ENCODE measurements around the gene OSBPL9. TPM values are rescaled to one million over a fixed set of nuclear protein-coding genes. Genes with fewer than 3 reads are reported as not detected.

Gene OSBPL9
- total RNA-seq, 1 experiment from 2014 or later = 188 TPM

DNA sequence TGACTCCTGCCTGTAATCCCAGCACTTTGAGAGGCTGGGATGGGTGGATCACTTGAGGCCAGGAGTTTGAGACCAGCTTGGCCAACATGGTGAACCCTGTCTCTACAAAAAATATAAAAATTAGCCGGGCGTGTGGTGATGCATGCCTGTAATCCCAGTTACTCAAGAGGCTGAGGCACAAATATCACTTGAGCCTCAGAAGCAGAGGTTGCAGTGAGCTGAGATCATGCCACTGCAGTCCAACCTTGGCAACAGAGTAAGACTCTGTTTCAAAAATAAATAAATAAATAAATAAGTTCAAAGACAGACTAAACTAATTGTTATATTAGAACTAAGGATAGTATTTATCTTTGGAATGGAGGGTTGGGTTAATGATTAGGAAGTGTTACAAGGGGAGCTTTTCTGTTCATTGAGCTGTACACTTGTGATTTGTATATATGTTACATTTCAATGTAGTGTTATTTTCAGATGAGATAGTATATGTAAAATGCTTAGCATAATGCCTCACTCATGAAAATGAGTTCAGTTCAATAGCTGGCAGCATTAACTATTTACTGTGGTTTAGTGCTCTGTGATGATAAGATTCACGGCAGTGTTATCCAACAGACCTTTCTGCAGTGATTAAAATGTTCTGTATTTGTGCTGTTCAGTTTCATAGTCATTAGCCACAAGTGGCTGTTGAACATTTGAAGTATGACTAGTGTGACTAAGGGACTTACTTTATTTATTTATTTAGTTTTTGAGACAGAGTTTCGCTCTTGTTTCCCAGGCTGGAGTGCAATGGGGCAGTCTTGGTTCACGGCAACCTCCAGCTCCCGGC lies 47.7 kb downstream of the OSBPL9 start:
- H3K27me3 ChIP-seq (ENCODE audit: insufficient read depth, low read depth) = no peaks in the 10 kb centered on the region
- no peaks in the 10 kb centered on the region; the same call in none of the 2 replicates for H4K20me1 ChIP-seq (ENCODE audit: insufficient read depth)
- H3K36me3 ChIP-seq (ENCODE audit: low read depth) = 0 out of 2 replicates have a peak, but pooled peaks cover 11% of the 10 kb centered on the region
- BruUV-seq (replicated peaks) = no TSS peak
- H2AFZ ChIP-seq = no peak overlapping the region
- H3F3A ChIP-seq (ENCODE audit: insufficient read depth, low read depth) = peaks cover 32% of the 10 kb centered on the region
- TF ChIP-seq EZH2 (IDR thresholded peaks at IDR 0.05; ENCODE audit: low read depth) = no peak
- TF ChIP-seq, protein P1, sequence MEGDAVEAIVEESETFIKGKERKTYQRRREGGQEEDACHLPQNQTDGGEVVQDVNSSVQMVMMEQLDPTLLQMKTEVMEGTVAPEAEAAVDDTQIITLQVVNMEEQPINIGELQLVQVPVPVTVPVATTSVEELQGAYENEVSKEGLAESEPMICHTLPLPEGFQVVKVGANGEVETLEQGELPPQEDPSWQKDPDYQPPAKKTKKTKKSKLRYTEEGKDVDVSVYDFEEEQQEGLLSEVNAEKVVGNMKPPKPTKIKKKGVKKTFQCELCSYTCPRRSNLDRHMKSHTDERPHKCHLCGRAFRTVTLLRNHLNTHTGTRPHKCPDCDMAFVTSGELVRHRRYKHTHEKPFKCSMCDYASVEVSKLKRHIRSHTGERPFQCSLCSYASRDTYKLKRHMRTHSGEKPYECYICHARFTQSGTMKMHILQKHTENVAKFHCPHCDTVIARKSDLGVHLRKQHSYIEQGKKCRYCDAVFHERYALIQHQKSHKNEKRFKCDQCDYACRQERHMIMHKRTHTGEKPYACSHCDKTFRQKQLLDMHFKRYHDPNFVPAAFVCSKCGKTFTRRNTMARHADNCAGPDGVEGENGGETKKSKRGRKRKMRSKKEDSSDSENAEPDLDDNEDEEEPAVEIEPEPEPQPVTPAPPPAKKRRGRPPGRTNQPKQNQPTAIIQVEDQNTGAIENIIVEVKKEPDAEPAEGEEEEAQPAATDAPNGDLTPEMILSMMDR (conservative IDR thresholded peaks at IDR 0.05) = no peak
- H3K9me2 ChIP-seq (ENCODE audit: insufficient read depth) = no peaks in the 10 kb centered on the region
- no peaks in the 10 kb centered on the region for H3K9me3 ChIP-seq (ENCODE audit: insufficient read depth, low read depth)
- peaks cover 90% of the 10 kb centered on the region for H3K79me2 ChIP-seq (ENCODE audit: low read depth)
- no peak for DNase-seq
- intact Hi-C loops (cut with micrococcal nuclease; ENCODE audit: unreplicated experiment) = loop anchor here (5.0 kb wide), 2 partner anchors 42 to 63 kb away; no protein-coding TSS in a partner anchor
- ChIA-PET CTCF (no interaction called here), POLR2A (ENCODE audit: unreplicated experiment) (no interaction called here)
- H3K4me3 ChIP-seq = no peak overlapping the region
- no peak overlapping the region for H3K27ac ChIP-seq
- H3K4me1 ChIP-seq (replicated peaks; ENCODE audit: insufficient read depth) = peaks cover 25% of the 10 kb centered on the region
- no peak overlapping the region for H3K4me2 ChIP-seq

DNA sequence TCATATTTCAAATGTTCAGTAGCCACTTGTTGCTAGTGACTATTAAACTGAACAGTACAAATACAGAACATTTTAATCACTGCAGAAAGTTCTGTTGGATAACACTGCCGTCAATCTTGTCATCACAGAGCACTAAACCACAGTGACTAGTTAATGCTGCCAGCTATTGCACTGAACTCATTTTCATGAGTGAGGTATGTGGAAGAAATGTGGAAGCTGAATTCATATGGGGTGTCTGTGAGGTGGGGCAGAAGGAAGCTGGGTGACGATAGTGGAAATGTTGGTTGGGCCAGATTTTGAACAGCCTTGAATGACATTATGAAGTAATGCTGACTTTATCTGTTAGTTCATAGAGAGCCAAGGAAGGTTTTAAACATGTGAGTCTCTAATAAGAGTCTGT lies 49.6 kb downstream of the OSBPL9 start:
- peaks cover 24% of the 10 kb centered on the region; the same call in 1 of the 2 replicates for H3K36me3 ChIP-seq (ENCODE audit: low read depth)
- H3K4me3 ChIP-seq = no peak overlapping the region
- TF ChIP-seq, protein P1 (conservative IDR thresholded peaks at IDR 0.05) = no peak
- TF ChIP-seq EZH2 (IDR thresholded peaks at IDR 0.05; ENCODE audit: low read depth) = no peak
- H3F3A ChIP-seq (ENCODE audit: insufficient read depth, low read depth) = peaks cover 25% of the 10 kb centered on the region
- peaks cover 15% of the 10 kb centered on the region for H3K4me1 ChIP-seq (replicated peaks; ENCODE audit: insufficient read depth)
- POLR2A ChIA-PET (ENCODE audit: unreplicated experiment) = interaction anchor here (0.6 kb wide), 1 partner anchor 28 kb away, joined by 3 read pairs; no protein-coding TSS in a partner anchor
- BruUV-seq (replicated peaks) = no TSS peak
- peaks cover 7% of the 10 kb centered on the region for H4K20me1 ChIP-seq (ENCODE audit: insufficient read depth)
- CTCF ChIA-PET = no interaction called here
- H3K9me3 ChIP-seq (ENCODE audit: insufficient read depth, low read depth) = no peaks in the 10 kb centered on the region
- no peak overlapping the region for H3K4me2 ChIP-seq
- DNase-seq = no peak
- no peaks in the 10 kb centered on the region for H3K27me3 ChIP-seq (ENCODE audit: insufficient read depth, low read depth)
- H3K9me2 ChIP-seq (ENCODE audit: insufficient read depth) = no peaks in the 10 kb centered on the region
- peaks cover 92% of the 10 kb centered on the region for H3K79me2 ChIP-seq (ENCODE audit: low read depth)
- intact Hi-C loops (cut with micrococcal nuclease; ENCODE audit: unreplicated experiment) = no loop called here
- H2AFZ ChIP-seq = no peak overlapping the region
- no peak overlapping the region for H3K27ac ChIP-seq

DNA sequence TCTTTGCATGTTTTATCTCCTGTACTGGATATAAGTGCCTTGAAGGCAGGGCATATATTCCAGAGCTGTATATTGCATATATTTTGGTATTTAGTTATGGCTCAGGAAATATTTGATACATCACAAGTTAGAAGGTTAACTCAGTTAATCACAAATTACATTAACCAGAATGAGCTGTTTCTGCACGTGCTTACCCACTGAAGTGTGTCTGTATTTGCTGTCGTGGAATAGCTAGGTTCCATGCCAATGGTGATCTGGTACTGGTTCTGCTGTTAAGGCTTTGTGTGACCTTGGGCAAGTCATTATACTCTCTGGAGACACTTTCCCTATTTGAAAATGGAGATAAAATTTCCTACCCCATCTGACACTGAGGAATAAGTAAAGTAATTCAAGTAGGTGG lies 50.7 kb downstream of the OSBPL9 start:
- Histone ChIP-seq H3K27me3 (ENCODE audit: insufficient read depth, low read depth) (no peaks in the 10 kb centered on the region), H3K9me3 (ENCODE audit: insufficient read depth, low read depth) (no peaks in the 10 kb centered on the region), H3K4me1 (replicated peaks; ENCODE audit: insufficient read depth) (peaks cover 13% of the 10 kb centered on the region), H3F3A (ENCODE audit: insufficient read depth, low read depth) (peaks cover 22% of the 10 kb centered on the region; the same call in 1 of the 2 replicates), H3K36me3 (ENCODE audit: low read depth) (peaks cover 24% of the 10 kb centered on the region; the same call in 1 of the 2 replicates), H4K20me1 (ENCODE audit: insufficient read depth) (peaks cover 7% of the 10 kb centered on the region), H3K79me2 (ENCODE audit: low read depth) (peaks cover 92% of the 10 kb centered on the region), H3K9me2 (ENCODE audit: insufficient read depth) (no peaks in the 10 kb centered on the region), H3K27ac (no peak overlapping the region), H3K4me2 (no peak overlapping the region), H2AFZ (no peak overlapping the region), H3K4me3 (no peak overlapping the region)
- ChIA-PET POLR2A (ENCODE audit: unreplicated experiment) (no interaction called here), CTCF (no interaction called here)
- DNase-seq = no peak
- no peak for TF ChIP-seq EZH2 (IDR thresholded peaks at IDR 0.05; ENCODE audit: low read depth)
- TF ChIP-seq, protein P1 (conservative IDR thresholded peaks at IDR 0.05) = no peak
- intact Hi-C loops (cut with micrococcal nuclease; ENCODE audit: unreplicated experiment) = no loop called here
- BruUV-seq (replicated peaks) = no TSS peak
